Lower leg skin (tissue), 3 donors: ENCODE measurements around the gene CARD16.

Experiments used
- CTCF ChIP-seq, 3 donors: fragments of 450-650 bp; IDR thresholded peaks; one replicate each; pipeline ENCODE4 v1.5.1; 2016; ENCODE audit warnings: antibody characterized with exemption in 3 of 3, mild to moderate bottlenecking in 3 of 3, moderate library complexity in 2 of 3
- POLR2A ChIP-seq, 2 donors: fragments of 450-650 bp; IDR thresholded peaks; one replicate each; pipeline ENCODE4 v1.6.1; 2016 to 2017; ENCODE audit warnings: antibody characterized with exemption in 2 of 2, mild to moderate bottlenecking in 1 of 2, moderate library complexity in 1 of 2

GRCh38 chr11:105073456-105074165 is 28.5 kb upstream of the CARD16 start:
- no peak for TF ChIP-seq CTCF (IDR thresholded peaks at IDR 0.05)
- no peak for TF ChIP-seq POLR2A (IDR thresholded peaks at IDR 0.05)
